OCI-LY1 (cell line): ENCODE results near the gene PLAGL2.

Experiments
- H2AFZ ChIP-seq: fragments of 200-600 bp; sonication (generic), shearing (Covaris generic); 2 replicates; pipeline ENCODE4 v1.6.0; 2014; ENCODE audit warnings: antibody characterized with exemption, mild to moderate bottlenecking, low read length
- H3F3A ChIP-seq: fragments of 200-600 bp; sonication (generic), shearing (Covaris generic); 2 replicates; pipeline ENCODE4 v1.6.0; 2014; ENCODE audit warnings: mild to moderate bottlenecking, antibody characterized with exemption, low read length, moderate library complexity; ENCODE audit not compliant: insufficient read depth
- H3K27ac ChIP-seq: fragments of 200-600 bp; sonication (generic); 2 replicates; pipeline ENCODE4 v1.5.1; 2014; ENCODE audit warnings: low read length, mixed run types, mild to moderate bottlenecking, low read depth; ENCODE audit not compliant: poor library complexity, severe bottlenecking
- H3K27me3 ChIP-seq: fragments of 200-600 bp; sonication (generic); 2 replicates; pipeline ENCODE4 v1.6.0; 2014; ENCODE audit warnings: antibody characterized with exemption, mild to moderate bottlenecking, low read length, moderate library complexity; ENCODE audit not compliant: insufficient read depth
- H3K36me3 ChIP-seq: fragments of 200-600 bp; sonication (generic); 2 replicates; pipeline ENCODE4 v1.6.1; 2014; ENCODE audit warnings: mild to moderate bottlenecking, antibody characterized with exemption, low read length, moderate library complexity, mixed read lengths; ENCODE audit not compliant: insufficient read depth
- H3K4me1 ChIP-seq: fragments of 200-600 bp; sonication (generic); 2 replicates; pipeline ENCODE4 v1.5.1; 2014; ENCODE audit warnings: mild to moderate bottlenecking, low read length, moderate library complexity; ENCODE audit not compliant: insufficient read depth, severe bottlenecking
- H3K4me2 ChIP-seq: fragments of 200-600 bp; sonication (generic), shearing (Covaris generic); 2 replicates; pipeline ENCODE4 v1.6.1; 2014; ENCODE audit warnings: low read length
- H3K4me3 ChIP-seq: fragments of 200-600 bp; sonication (generic); 2 replicates; pipeline ENCODE4 v1.5.1; 2014; ENCODE audit warnings: low read length, low read depth, mild to moderate bottlenecking, mixed read lengths; ENCODE audit not compliant: poor library complexity, severe bottlenecking
- H3K79me2 ChIP-seq: fragments of 200-600 bp; shearing (Covaris generic); 2 replicates; pipeline ENCODE4 v1.6.1; 2016; ENCODE audit warnings: mixed run types, low read length, mixed read lengths; ENCODE audit not compliant: insufficient read depth
- H3K9ac ChIP-seq: fragments of 200-600 bp; sonication (generic), shearing (Covaris generic); 2 replicates; pipeline ENCODE4 v1.6.1; 2014; ENCODE audit warnings: mild to moderate bottlenecking, low read length, mixed read lengths
- H3K9me2 ChIP-seq: fragments of 200-600 bp; sonication (generic), shearing (Covaris generic); 2 replicates; pipeline ENCODE4 v1.6.1; 2014; ENCODE audit warnings: low read depth, mild to moderate bottlenecking, low read length, mixed read lengths
- H3K9me3 ChIP-seq: fragments of 200-600 bp; shearing (Covaris generic); 2 replicates; pipeline ENCODE4 v1.6.1; 2014; ENCODE audit warnings: low read length, mixed read lengths
- H4K20me1 ChIP-seq: fragments of 200-600 bp; sonication (generic), shearing (Covaris generic); 2 replicates; pipeline ENCODE4 v1.6.0; 2016; ENCODE audit warnings: mild to moderate bottlenecking, low read length; ENCODE audit not compliant: insufficient read depth
- CTCF ChIP-seq: fragments of 200-600 bp; sonication (generic), shearing (Covaris generic); IDR thresholded peaks from 2 replicates; pipeline ENCODE4 v1.5.1; 2017; ENCODE audit warnings: mild to moderate bottlenecking, antibody characterized with exemption, low read length, moderate library complexity, mixed read lengths
- EZH2 ChIP-seq: fragments of 200-600 bp; sonication (generic), shearing (Covaris generic); IDR thresholded peaks from 2 replicates; pipeline ENCODE4 v1.8.0; 2017; ENCODE audit warnings: borderline replicate concordance, mixed run types, mild to moderate bottlenecking, antibody characterized with exemption, low read length, moderate library complexity, mixed read lengths

PLAGL2 gene

GRCh38 chr20:32204205-32205109, 3.1 kb downstream of the PLAGL2 start:
- TF ChIP-seq EZH2: no peak
- no peak for TF ChIP-seq CTCF
- 0 out of 2 replicates have a peak, but pooled peaks cover 3% of the 10 kb centered on the region for H4K20me1 ChIP-seq

GRCh38 chr20:32203356-32204204, 4.0 kb downstream of the PLAGL2 start:
- no peak overlapping the region for H2AFZ ChIP-seq
- no peaks in the 10 kb centered on the region for H3K27me3 ChIP-seq
- H3K36me3 ChIP-seq: peaks cover 52% of the 10 kb centered on the region
- H3K27ac ChIP-seq: no peak overlapping the region
- H4K20me1 ChIP-seq: 0 out of 2 replicates have a peak, but pooled peaks cover 3% of the 10 kb centered on the region
- no peaks in the 10 kb centered on the region for H3F3A ChIP-seq
- peaks cover 36% of the 10 kb centered on the region for H3K4me1 ChIP-seq
- H3K9me3 ChIP-seq: no peaks in the 10 kb centered on the region
- no peaks in the 10 kb centered on the region for H3K9me2 ChIP-seq
- H3K9ac ChIP-seq: no peak overlapping the region
- no peak for TF ChIP-seq EZH2
- no peak for TF ChIP-seq CTCF
- peaks cover 64% of the 10 kb centered on the region for H3K79me2 ChIP-seq
- H3K4me3 ChIP-seq: no peak overlapping the region
- H3K4me2 ChIP-seq: no peak overlapping the region

More at GRCh38 chr20:32204205-32205109, 3.1 kb downstream of the PLAGL2 start:
- peaks cover 64% of the 10 kb centered on the region for H3K79me2 ChIP-seq
- no peak overlapping the region for H3K27ac ChIP-seq
- H3K4me2 ChIP-seq: peak overlapping the region; percentile 88
- peaks cover 44% of the 10 kb centered on the region for H3K4me1 ChIP-seq
- no peaks in the 10 kb centered on the region for H3K27me3 ChIP-seq
- H3K9ac ChIP-seq: peak overlapping the region; percentile 21; the same call in 1 of the 2 replicates
- H3K9me2 ChIP-seq: no peaks in the 10 kb centered on the region
- no peaks in the 10 kb centered on the region for H3F3A ChIP-seq
- no peaks in the 10 kb centered on the region for H3K9me3 ChIP-seq
- H2AFZ ChIP-seq: no peak overlapping the region
- H3K4me3 ChIP-seq: no peak overlapping the region
- peaks cover 48% of the 10 kb centered on the region for H3K36me3 ChIP-seq

GRCh38 chr20:32201977-32202363, 5.6 kb downstream of the PLAGL2 start:
- H3K27ac ChIP-seq: no peak overlapping the region
- H3K9me3 ChIP-seq: no peaks in the 10 kb centered on the region
- H3K27me3 ChIP-seq: no peaks in the 10 kb centered on the region
- no peak overlapping the region for H3K4me3 ChIP-seq
- H3K4me1 ChIP-seq: peaks cover 32% of the 10 kb centered on the region
- 0 out of 2 replicates have a peak, but pooled peaks cover 3% of the 10 kb centered on the region for H4K20me1 ChIP-seq
- no peaks in the 10 kb centered on the region for H3F3A ChIP-seq
- H3K9ac ChIP-seq: no peak overlapping the region
- H3K4me2 ChIP-seq: no peak overlapping the region
- H3K9me2 ChIP-seq: no peaks in the 10 kb centered on the region
- peaks cover 66% of the 10 kb centered on the region for H3K36me3 ChIP-seq
- TF ChIP-seq EZH2: no peak
- no peak for TF ChIP-seq CTCF
- H2AFZ ChIP-seq: no peak overlapping the region
- H3K79me2 ChIP-seq: peaks cover 54% of the 10 kb centered on the region
